Liver (tissue), 3 donors: ENCODE results near the gene POU6F2.

Experiments used
- EGR1 ChIP-seq, 2 donors: IDR thresholded peaks; 2 replicates each; pipeline ENCODE4 v1.6.1; 2016 to 2018; ENCODE audit warnings: antibody characterized with exemption in 2 of 2, low read depth in 2 of 2
- FOXA1 ChIP-seq: IDR thresholded peaks from 2 replicates; pipeline ENCODE4 v1.6.1; 2016; ENCODE audit warnings: antibody characterized with exemption
- GABPA ChIP-seq, 2 donors: IDR thresholded peaks in 1 of 2; conservative IDR thresholded peaks in 1 of 2; 2 replicates each; pipeline ENCODE4 v1.6.1; 2016; ENCODE audit warnings: antibody characterized with exemption in 2 of 2, mild to moderate bottlenecking in 1 of 2, moderate library complexity in 1 of 2
- HNF4G ChIP-seq: IDR thresholded peaks from 2 replicates; pipeline ENCODE4 v1.6.1; 2016; ENCODE audit warnings: antibody characterized with exemption
- JUND ChIP-seq, 2 donors: IDR thresholded peaks; 2 replicates each; pipeline ENCODE4 v1.6.1; 2016; ENCODE audit warnings: antibody characterized with exemption in 2 of 2
- RAD21 ChIP-seq, 2 donors: IDR thresholded peaks; 2 replicates each; pipeline ENCODE4 v1.6.1; 2016; ENCODE audit warnings: antibody characterized with exemption in 2 of 2, mild to moderate bottlenecking in 2 of 2
- RXRA ChIP-seq, 2 donors: IDR thresholded peaks; 2 replicates each; pipeline ENCODE4 v1.6.1; 2017 to 2018; ENCODE audit warnings: antibody characterized with exemption in 2 of 2, mild to moderate bottlenecking in 1 of 2
- SP1 ChIP-seq: IDR thresholded peaks from 2 replicates; pipeline ENCODE4 v1.6.1; 2018; ENCODE audit warnings: antibody characterized with exemption, mild to moderate bottlenecking
- TAF1 ChIP-seq: conservative IDR thresholded peaks from 2 replicates; pipeline ENCODE4 v1.6.1; 2016; ENCODE audit warnings: antibody characterized with exemption, mild to moderate bottlenecking
- TF ChIP-seq, protein P1 (sequence below): fragments of 150-350 bp; IDR thresholded peaks from 2 replicates; pipeline ENCODE4 v1.5.1; 2017; ENCODE audit warnings: improper control_type of control experiment, low read depth, low read length; ENCODE audit not compliant: missing input control
- TF ChIP-seq, protein P2 (sequence below): IDR thresholded peaks from 2 replicates; pipeline ENCODE4 v1.6.1; 2016; ENCODE audit warnings: antibody characterized with exemption
- donor health status: healthy.
- donor health status: healthy.

- no peak for TF ChIP-seq RAD21 (IDR thresholded peaks at IDR 0.05)
- TF ChIP-seq EGR1 (IDR thresholded peaks at IDR 0.05; ENCODE audit: low read depth in 2 of 2) = no peak
- TF ChIP-seq, protein P1, sequence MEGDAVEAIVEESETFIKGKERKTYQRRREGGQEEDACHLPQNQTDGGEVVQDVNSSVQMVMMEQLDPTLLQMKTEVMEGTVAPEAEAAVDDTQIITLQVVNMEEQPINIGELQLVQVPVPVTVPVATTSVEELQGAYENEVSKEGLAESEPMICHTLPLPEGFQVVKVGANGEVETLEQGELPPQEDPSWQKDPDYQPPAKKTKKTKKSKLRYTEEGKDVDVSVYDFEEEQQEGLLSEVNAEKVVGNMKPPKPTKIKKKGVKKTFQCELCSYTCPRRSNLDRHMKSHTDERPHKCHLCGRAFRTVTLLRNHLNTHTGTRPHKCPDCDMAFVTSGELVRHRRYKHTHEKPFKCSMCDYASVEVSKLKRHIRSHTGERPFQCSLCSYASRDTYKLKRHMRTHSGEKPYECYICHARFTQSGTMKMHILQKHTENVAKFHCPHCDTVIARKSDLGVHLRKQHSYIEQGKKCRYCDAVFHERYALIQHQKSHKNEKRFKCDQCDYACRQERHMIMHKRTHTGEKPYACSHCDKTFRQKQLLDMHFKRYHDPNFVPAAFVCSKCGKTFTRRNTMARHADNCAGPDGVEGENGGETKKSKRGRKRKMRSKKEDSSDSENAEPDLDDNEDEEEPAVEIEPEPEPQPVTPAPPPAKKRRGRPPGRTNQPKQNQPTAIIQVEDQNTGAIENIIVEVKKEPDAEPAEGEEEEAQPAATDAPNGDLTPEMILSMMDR = no peak
- no peak for TF ChIP-seq SP1
- TF ChIP-seq TAF1 = no peak
- TF ChIP-seq RXRA (IDR thresholded peaks at IDR 0.05) = no peak
- TF ChIP-seq, protein P2, sequence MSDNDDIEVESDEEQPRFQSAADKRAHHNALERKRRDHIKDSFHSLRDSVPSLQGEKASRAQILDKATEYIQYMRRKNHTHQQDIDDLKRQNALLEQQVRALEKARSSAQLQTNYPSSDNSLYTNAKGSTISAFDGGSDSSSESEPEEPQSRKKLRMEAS = no peak
- TF ChIP-seq FOXA1 = no peak
- no peak for TF ChIP-seq GABPA (IDR thresholded peaks at IDR 0.05 in 1 of 2, conservative IDR thresholded peaks at IDR 0.05 in 1 of 2)
- TF ChIP-seq JUND (IDR thresholded peaks at IDR 0.05) = no peak
- TF ChIP-seq HNF4G = no peak
Observed at GRCh38 chr7:39051707-39052106, 74.0 kb downstream of the POU6F2 start.
